Upper lobe of left lung (tissue), 6 donors: ENCODE data around the gene CA4. TPM values are rescaled to one million over a fixed set of nuclear protein-coding genes. Genes with fewer than 3 reads are reported as not detected.
"Not testable (repeated sequence)": the region's sequence is repeated elsewhere in the genome, so short reads cannot be mapped to it uniquely, and the experiment has no call there.

ENCODE experiments used
- ATAC-seq, 2 donors: fragments of 200-7000 bp; cut with Tn5 transposase; one replicate each; pipeline ENCODE4 v1.9.1; 2022; ENCODE audit warnings: mild to moderate bottlenecking in 2 of 2, moderate library complexity in 2 of 2; ENCODE audit not compliant: low FRiP score in 2 of 2
- DNase-seq, 2 donors: peaks; one replicate each; pipeline ENCODE4 v3.0.0-alpha.2; 2019 to 2020
- H3K27ac ChIP-seq, 4 donors: fragments of 200-600 bp; sonication (generic); one replicate each; pipeline ENCODE4 v1.5.1; 2016 to 2019
- H3K27me3 ChIP-seq, 4 donors: fragments of 200-600 bp; sonication (generic); one replicate each; pipeline ENCODE4 v1.5.1; 2017 to 2019
- H3K36me3 ChIP-seq, 4 donors: fragments of 200-600 bp; sonication (generic); one replicate each; pipeline ENCODE4 v1.5.1; 2016 to 2019
- H3K4me1 ChIP-seq, 4 donors: fragments of 200-600 bp; sonication (generic); one replicate each; pipeline ENCODE4 v1.5.1; 2018 to 2019
- H3K4me3 ChIP-seq, 4 donors: fragments of 200-600 bp; sonication (generic); one replicate each; pipeline ENCODE4 v1.5.1; 2017 to 2019; ENCODE audit warnings: mild to moderate bottlenecking in 2 of 4, moderate library complexity in 1 of 4
- H3K9me3 ChIP-seq, 4 donors: fragments of 200-600 bp; sonication (generic); one replicate each; pipeline ENCODE4 v1.5.1; 2018 to 2019
- CTCF ChIP-seq, 6 experiments: fragments of 450-650 bp in 4 of 6; fragments of 200-600 bp in 2 of 6; sonication (generic) in 2 of 6; IDR thresholded peaks; one replicate each; pipeline ENCODE4 v1.5.1; 2016 to 2019; ENCODE audit warnings: antibody characterized with exemption in 6 of 6
- EP300 ChIP-seq, 4 donors: sonication (generic); formaldehyde crosslinking; IDR thresholded peaks; one replicate each; pipeline ENCODE4 v1.5.1; 2017; ENCODE audit warnings: antibody characterized with exemption in 4 of 4, control low read depth in 2 of 4
- POLR2A ChIP-seq, 4 donors: fragments of 450-650 bp; IDR thresholded peaks; one replicate each; pipeline ENCODE4 v1.5.1; 2016 to 2017; ENCODE audit warnings: antibody characterized with exemption in 4 of 4, mild to moderate bottlenecking in 2 of 4
- POLR2AphosphoS5 ChIP-seq, 2 donors: sonication (generic); formaldehyde crosslinking; IDR thresholded peaks; one replicate each; pipeline ENCODE4 v1.5.1; 2017; ENCODE audit warnings: antibody characterized with exemption in 2 of 2
- WGBS, 2 donors: methylation state at CpG; one replicate each; pipeline ENCODE4 v1.1.5; 2017 to 2018; 5-methylcytosine and 5-hydroxymethylcytosine counted together
- total RNA-seq, 6 donors: library from RNA; depleted of rRNA in 4 of 6; stranded (reverse); fragments of >200 nt in 4 of 6; gene quantifications; one replicate each; pipeline versions ENCODE4 v1.1.0 to v1.2.1, GENCODE V29; 2016 to 2021
- donor health status: DM: no; HTN: no; CAD: no; lungs with moderate emphysema.
- donor health status: DM: no; HTN: yes; CAD: no; lungs with severe emphysema.

CA4 gene
- total RNA-seq, 6 donors from 2014 or later, result 7.3 to 102 (median 45.5) TPM

GRCh38 chr17:60174035-60174434 lies 24.3 kb downstream of the CA4 start:
- Histone ChIP-seq H3K27me3 (no peaks in the 10 kb centered on the region), H3K9me3 (no peaks in the 10 kb centered on the region), H3K4me3 (no peak overlapping the region), H3K4me1 (peaks cover 27 to 34% (median 29%) of the 10 kb centered on the region in 4 donors), H3K27ac (no peak overlapping the region), H3K36me3 (peaks cover 0 to 16% (median 3%) of the 10 kb centered on the region in 4 donors)
- DNase-seq, result no peak
- no peak for ATAC-seq
- no peak for TF ChIP-seq POLR2A (IDR thresholded peaks at IDR 0.05)
- TF ChIP-seq EP300 (IDR thresholded peaks at IDR 0.05), result no peak
- TF ChIP-seq CTCF (IDR thresholded peaks at IDR 0.05), result no peak
- no peak for TF ChIP-seq POLR2AphosphoS5 (IDR thresholded peaks at IDR 0.05)
- 51 to 72% methylated on average over 3 of the region's 3 CpGs for WGBS, 2 donors

- H3K27me3 ChIP-seq, ATAC-seq, DNase-seq, H3K27ac ChIP-seq, H3K4me3 ChIP-seq, H3K9me3 ChIP-seq: not testable (repeated sequence)
- WGBS, 2 donors, result 88 to 98% methylated on average over 4 to 6 of the region's 6 CpGs
- peak in 5 of 6 experiments; percentile 13 to 43 (median 42) for TF ChIP-seq CTCF (IDR thresholded peaks at IDR 0.05)
- H3K4me1 ChIP-seq, result peaks cover 20 to 27% (median 22%) of the 10 kb centered on the region in 4 donors
- H3K36me3 ChIP-seq, result peaks cover 0 to 23% (median 10%) of the 10 kb centered on the region in 4 donors
Measured at GRCh38 chr17:60174767-60175166, 25.0 kb downstream of the CA4 start.

DNA sequence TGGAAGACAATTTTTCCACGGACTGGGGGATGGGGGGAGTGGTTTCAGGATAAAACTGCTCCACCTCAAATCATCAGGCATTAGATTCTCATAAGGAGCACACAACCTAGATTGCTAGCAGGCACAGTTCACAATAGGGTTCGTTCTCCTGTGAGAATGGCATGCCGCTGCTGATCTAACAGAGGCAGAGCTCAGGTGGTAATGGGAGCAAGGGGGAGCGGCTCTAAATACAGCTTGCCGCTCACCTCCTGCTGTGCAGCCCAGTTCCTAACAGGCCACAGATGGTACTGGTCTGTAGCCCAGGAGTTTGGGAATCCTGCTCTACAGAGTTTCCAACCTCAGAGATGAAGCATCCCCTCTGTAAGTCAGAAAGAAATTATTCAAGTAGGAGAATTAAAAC lies 27.0 kb downstream of the CA4 start:
- H3K4me1 ChIP-seq, H3K27ac ChIP-seq, ATAC-seq, H3K27me3 ChIP-seq, DNase-seq, H3K9me3 ChIP-seq, H3K4me3 ChIP-seq: not testable (repeated sequence)
- 91 to 93% methylated on average over 5 of the region's 5 CpGs for WGBS, 2 donors
- peaks cover 0 to 43% (median 24%) of the 10 kb centered on the region in 4 donors for H3K36me3 ChIP-seq

- not testable (repeated sequence) for H3K9me3 ChIP-seq, H3K4me3 ChIP-seq, H3K4me1 ChIP-seq, H3K27me3 ChIP-seq, H3K27ac ChIP-seq, ATAC-seq, DNase-seq
- H3K36me3 ChIP-seq, result peaks cover 0 to 58% (median 36%) of the 10 kb centered on the region in 4 donors
- 46 to 68% methylated on average over 2 of the region's 2 CpGs for WGBS, 2 donors
Measured at GRCh38 chr17:60178180-60178579, 28.4 kb downstream of the CA4 start.

- not testable (repeated sequence) for H3K27me3 ChIP-seq, DNase-seq, H3K4me3 ChIP-seq, H3K4me1 ChIP-seq, H3K9me3 ChIP-seq, H3K27ac ChIP-seq, ATAC-seq
- H3K36me3 ChIP-seq, result peaks cover 5 to 80% (median 54%) of the 10 kb centered on the region in 4 donors
- WGBS, 2 donors, result 56 to 75% methylated on average over 1 of the region's 1 CpG
Measured at GRCh38 chr17:60180380-60180779, 30.6 kb downstream of the CA4 start.

DNA sequence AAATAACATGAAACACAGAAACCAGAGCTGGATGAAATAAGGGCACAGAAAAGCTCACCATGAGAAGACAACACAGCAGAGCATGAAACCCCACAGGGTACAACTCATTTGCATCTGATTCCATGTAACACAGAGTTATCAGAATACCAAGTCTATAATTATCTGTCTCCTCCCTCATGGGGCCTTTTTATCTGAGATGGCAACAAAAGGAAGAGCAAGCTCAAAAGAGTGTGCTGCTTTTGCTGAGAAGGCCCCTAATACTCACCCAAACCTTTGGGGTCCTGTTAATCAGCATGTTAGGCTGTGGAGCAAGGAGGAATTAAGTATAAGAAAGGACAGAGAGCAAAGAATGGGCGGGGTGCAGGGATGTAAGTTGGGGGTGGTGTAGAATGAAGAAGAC lies 36.6 kb downstream of the CA4 start:
- peaks cover 15 to 82% (median 52%) of the 10 kb centered on the region in 4 donors for H3K36me3 ChIP-seq
- DNase-seq, H3K4me3 ChIP-seq, ATAC-seq, H3K4me1 ChIP-seq, H3K27me3 ChIP-seq, H3K9me3 ChIP-seq, H3K27ac ChIP-seq: not testable (repeated sequence)
- 76 to 94% methylated on average over 1 of the region's 1 CpG for WGBS, 2 donors

DNA sequence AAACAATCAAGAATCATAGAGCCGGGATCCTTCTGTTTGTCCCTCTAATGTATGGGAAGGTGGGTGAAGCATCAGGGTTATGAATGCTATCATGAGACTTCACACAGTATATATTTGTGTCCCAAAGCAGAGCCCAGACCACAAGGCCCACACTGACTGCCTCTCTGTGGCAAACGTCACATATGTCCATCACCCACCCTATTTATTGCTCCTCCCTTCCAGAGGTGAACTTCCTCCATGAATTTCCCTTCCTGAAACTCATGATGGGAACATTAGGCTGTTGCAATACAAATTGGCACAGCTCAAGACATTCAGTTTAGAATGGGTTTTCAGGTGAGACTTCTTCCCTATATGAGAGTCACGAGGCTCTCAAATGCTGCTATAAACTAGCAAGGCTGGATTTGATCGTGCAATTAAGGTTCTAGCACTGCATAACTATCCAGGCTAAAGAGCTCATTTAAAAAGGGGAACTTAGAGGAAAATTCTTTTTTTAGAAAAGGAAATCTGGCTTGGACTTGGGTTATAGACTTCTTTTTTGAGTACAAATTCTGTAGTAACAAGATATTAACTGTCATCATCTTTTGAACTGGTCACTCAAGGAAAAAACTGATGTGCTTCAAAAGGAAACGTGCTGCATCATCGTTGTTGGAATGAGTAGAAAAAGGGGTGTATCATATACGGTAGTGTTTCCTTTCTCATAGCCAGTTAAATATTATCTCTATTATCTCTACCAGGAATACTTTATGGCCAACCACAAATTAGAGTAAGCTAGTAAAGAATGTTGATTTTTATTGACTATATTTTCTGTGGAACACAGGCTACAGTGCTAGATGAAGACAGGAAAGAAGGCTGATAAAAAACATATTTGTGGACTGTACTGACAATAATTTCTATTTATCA lies 37.3 kb downstream of the CA4 start:
- H3K4me1 ChIP-seq, DNase-seq, H3K4me3 ChIP-seq, ATAC-seq, H3K27me3 ChIP-seq, H3K9me3 ChIP-seq: not testable (repeated sequence)
- Histone ChIP-seq H3K27ac (peak overlapping the region in 2 of 4 donors; percentile 42), H3K36me3 (peaks cover 19 to 82% (median 55%) of the 10 kb centered on the region in 4 donors)
- WGBS, 2 donors, result 56 to 62% methylated on average over 7 of the region's 7 CpGs
